GM12878 (cell line): ENCODE measurements around the gene CFHR5. TPM values are rescaled to one million over a fixed set of nuclear protein-coding genes. Genes with fewer than 3 reads are reported as not detected.

Source experiments
- ATAC-seq: fragments of 200-7000 bp; cut with Tn5 transposase; 3 replicates; pipeline ENCODE4 v1.9.1; 2020; ENCODE audit warnings: mild to moderate bottlenecking, moderate library complexity
- BruUV-seq: library from RNA; stranded (reverse); fragments of 400-500 nt; replicated peaks from 2 replicates; lab custom pipeline; 2021; lab: Mats Ljungman, UMichigan
- CTCF ChIA-PET: fragments of 300-600 bp; sonication (Branson Sonifier 250); formaldehyde crosslinking; extraction: SDS; loops from one replicate; lab custom pipeline; 2021; ENCODE audit warnings: inconsistent platforms; lab: Yijun Ruan, JAX
- POLR2A ChIA-PET: fragments of 350-600 bp; formaldehyde crosslinking; extraction: SDS; loops from one replicate; lab custom pipeline; 2021; ENCODE audit warnings: inconsistent platforms; lab: Charles Lee
- RAD21 ChIA-PET: fragments of 300-600 bp; sonication (Branson Sonifier 250); formaldehyde crosslinking; loops from one replicate; lab custom pipeline; 2023; ENCODE audit warnings: antibody characterized with exemption; ENCODE audit not compliant: unreplicated experiment; lab: Charles Lee
- SMC1A ChIA-PET: fragments of 300-600 bp; sonication (Branson Sonifier 250); formaldehyde crosslinking; loops from one replicate; lab custom pipeline; 2023; ENCODE audit not compliant: unreplicated experiment, uncharacterized antibody; lab: Charles Lee
- DNase-seq: peaks from one replicate; pipeline ENCODE4 v3.0.0-alpha.2; 2011; ENCODE audit warnings: low read depth, low spot score
- FAIRE-seq: peaks from 3 replicates; lab custom pipeline; 2011; peaks lifted over from hg19 to GRCh38; lab: Jason Lieb, UNC
- H2AFZ ChIP-seq: 2 replicates; pipeline ENCODE4 v1.6.0; 2011; ENCODE audit warnings: low read depth, low read length, control low read depth; ENCODE audit not compliant: control insufficient read depth
- H3K27ac ChIP-seq: 2 replicates; pipeline ENCODE4 v1.5.1; 2011; ENCODE audit warnings: control low read depth; ENCODE audit not compliant: control insufficient read depth, insufficient read depth
- H3K27me3 ChIP-seq, 2 experiments: replicated peaks in 1 of 2; 2 replicates each; pipeline versions ENCODE4 v1.6.0 to v1.6.1; 2011; ENCODE audit warnings: low read length in 1 of 2; ENCODE audit not compliant: control insufficient read depth in 2 of 2, insufficient read depth in 2 of 2
- H3K36me3 ChIP-seq, 2 experiments: 2 replicates each; pipeline ENCODE4 v1.5.1; 2011; ENCODE audit warnings: low read length in 1 of 2; ENCODE audit not compliant: control insufficient read depth in 2 of 2, insufficient read depth in 2 of 2
- H3K4me1 ChIP-seq: 2 replicates; pipeline ENCODE4 v1.6.1; 2011; ENCODE audit warnings: mild to moderate bottlenecking, low read length, moderate library complexity, mixed read lengths; ENCODE audit not compliant: control insufficient read depth, insufficient read depth
- H3K4me2 ChIP-seq: 2 replicates; pipeline ENCODE4 v1.6.0; 2011; ENCODE audit warnings: control low read depth; ENCODE audit not compliant: control insufficient read depth, insufficient read depth
- H3K4me3 ChIP-seq: fragments of 200-600 bp; sonication (generic); 2 replicates; pipeline ENCODE4 v1.5.1; 2016
- H3K79me2 ChIP-seq: 2 replicates; pipeline ENCODE4 v1.6.0; 2011; ENCODE audit warnings: low read length; ENCODE audit not compliant: control insufficient read depth, insufficient read depth
- H3K9ac ChIP-seq: 2 replicates; pipeline ENCODE4 v1.8.0; 2011; ENCODE audit warnings: low read length, control low read depth, mixed read lengths; ENCODE audit not compliant: control insufficient read depth, insufficient read depth
- H3K9me3 ChIP-seq: replicated peaks from 3 replicates; pipeline ENCODE4 v1.5.1; 2011; ENCODE audit warnings: mild to moderate bottlenecking, low read length; ENCODE audit not compliant: control insufficient read depth, insufficient read depth
- H4K20me1 ChIP-seq: 2 replicates; pipeline ENCODE4 v1.6.0; 2011; ENCODE audit not compliant: control insufficient read depth, insufficient read depth
- CREM ChIP-seq: IDR thresholded peaks from 2 replicates; pipeline ENCODE4 v1.6.1; 2014; ENCODE audit warnings: antibody characterized with exemption, low read depth
- EED ChIP-seq: sonication (generic); IDR thresholded peaks from 2 replicates; pipeline ENCODE4 v1.6.1; 2016; ENCODE audit warnings: antibody characterized with exemption, low read depth
- JUND ChIP-seq: IDR thresholded peaks from 2 replicates; pipeline ENCODE4 v1.6.1; 2012; ENCODE audit warnings: low read depth, mild to moderate bottlenecking, low read length, improper control_type of control experiment, moderate library complexity
- KAT2A ChIP-seq: conservative IDR thresholded peaks from 2 replicates; pipeline ENCODE4 v1.6.1; 2011; ENCODE audit warnings: low read depth, low read length; ENCODE audit not compliant: control insufficient read depth
- MXI1 ChIP-seq: fragments of 150-350 bp; IDR thresholded peaks from 2 replicates; pipeline ENCODE4 v1.6.1; 2011; ENCODE audit warnings: low read depth, mild to moderate bottlenecking, inconsistent platforms, low read length, improper control_type of control experiment
- NBN ChIP-seq: fragments of 450-650 bp; IDR thresholded peaks from 2 replicates; pipeline ENCODE4 v1.6.1; 2016
- POLR2AphosphoS2 ChIP-seq: IDR thresholded peaks from 2 replicates; pipeline ENCODE4 v1.6.1; 2011; ENCODE audit warnings: low read depth, mild to moderate bottlenecking, low read length, improper control_type of control experiment, moderate library complexity
- SMC3 ChIP-seq: IDR thresholded peaks from 2 replicates; pipeline ENCODE4 v1.6.1; 2011; ENCODE audit warnings: low read length, improper control_type of control experiment, borderline replicate concordance
- WRNIP1 ChIP-seq: IDR thresholded peaks from 2 replicates; pipeline ENCODE4 v1.6.1; 2011; ENCODE audit warnings: low read depth, low read length, improper control_type of control experiment, borderline replicate concordance
- ZBTB11 ChIP-seq: fragments of 450-650 bp; formaldehyde crosslinking; IDR thresholded peaks from 2 replicates; pipeline ENCODE4 v1.5.0; 2022; ENCODE audit warnings: mild to moderate bottlenecking, missing genetic modification characterization
- WGBS: methylation state at CpG from one replicate; pipeline ENCODE4 v1.1.6; 2016; ENCODE audit warnings: low lambda C conversion rate; ENCODE audit not compliant: insufficient replicate concordance, insufficient coverage; ENCODE audit errors: missing lambda C conversion rate; 5-methylcytosine and 5-hydroxymethylcytosine counted together
- in situ Hi-C: fragments of 300-500 bp; cut with MboI; formaldehyde crosslinking; loops from 9 replicates; pipeline ENCODE4 v1.14.3; 2018; ENCODE audit warnings: mixed read lengths
- intact Hi-C: fragments of 100-400 bp; cut with micrococcal nuclease; formaldehyde crosslinking; loops from one replicate; pipeline ENCODE4 v1.14.2; 2022; ENCODE audit not compliant: unreplicated experiment
- polyA plus RNA-seq, 11 experiments: library from polyadenylated mRNA; depleted of rRNA in 4 of 11; unstranded in 6 of 11; stranded (reverse) in 5 of 11; fragments of >200 nt; fragmentation: Nextera tagmentation in 4 of 11; fragmentation: Illumina TruSeq in 1 of 11; extraction: Ambion mirVana in 4 of 11; extraction: Trizol in 1 of 11; gene quantifications; 1 replicate in 1 of 11; 2 replicates in 10 of 11; pipeline versions ENCODE4 v1.2.1 to v1.2.3, GENCODE V29; 2011 to 2016; ENCODE audit warnings: inconsistent platforms in 2 of 11, missing spikeins in 2 of 11, low read depth in 1 of 11
- total RNA-seq, 4 experiments: library from RNA; depleted of rRNA in 3 of 4; stranded (reverse); fragments of >200 nt in 3 of 4; fragmentation: Illumina TruSeq in 1 of 4; extraction: Trizol in 1 of 4; gene quantifications; 2 replicates each; pipeline versions ENCODE4 v1.2.1 to v1.2.3, GENCODE V29; 2013 to 2021

Gene CFHR5
- total and polyA plus RNA-seq, 10 of the 15 experiments (the other 5 are each of a cell fraction or from before 2014, with no cell fraction given): not detected

- Histone ChIP-seq H2AFZ (no peak overlapping the region), H3K79me2 (no peaks in the 10 kb centered on the region), H4K20me1 (no peaks in the 10 kb centered on the region), H3K9ac (no peak overlapping the region), H3K36me3 (no peaks in the 10 kb centered on the region), H3K4me1 (no peaks in the 10 kb centered on the region), H3K4me2 (no peak overlapping the region), H3K27me3 (no peaks in the 10 kb centered on the region), H3K9me3 (no peaks in the 10 kb centered on the region), H3K27ac (no peak overlapping the region), H3K4me3 (no peak overlapping the region)
- WGBS: 67% methylated on average over 4 of the region's 4 CpGs
- CTCF ChIA-PET: no interaction called here
- RAD21 ChIA-PET: no interaction called here
- FAIRE-seq (no peak), ATAC-seq (no peak), DNase-seq (no peak)
- intact Hi-C loops (no loop called here), in situ Hi-C loops (no loop called here)
- no TSS peak for BruUV-seq
- POLR2A ChIA-PET: no interaction called here
- no peak for TF ChIP-seq KAT2A
- TF ChIP-seq JUND: no peak
- TF ChIP-seq WRNIP1: no peak
- no peak for TF ChIP-seq SMC3
- no peak for TF ChIP-seq POLR2AphosphoS2
- TF ChIP-seq NBN: no peak
- no peak for TF ChIP-seq MXI1
- no peak for TF ChIP-seq EED
- TF ChIP-seq ZBTB11 (CRISPR knock-in tag): no peak
- TF ChIP-seq CREM: no peak
- SMC1A ChIA-PET: interaction anchor here (1.2 kb wide), 1 partner anchor 9 kb away, joined by 3 read pairs; no protein-coding TSS in a partner anchor
Observed at GRCh38 chr1:196976278-196976677, 1.1 kb upstream of the CFHR5 start.
